ENCODE data around the gene C1QTNF6.

The C1QTNF6 gene

DNA sequence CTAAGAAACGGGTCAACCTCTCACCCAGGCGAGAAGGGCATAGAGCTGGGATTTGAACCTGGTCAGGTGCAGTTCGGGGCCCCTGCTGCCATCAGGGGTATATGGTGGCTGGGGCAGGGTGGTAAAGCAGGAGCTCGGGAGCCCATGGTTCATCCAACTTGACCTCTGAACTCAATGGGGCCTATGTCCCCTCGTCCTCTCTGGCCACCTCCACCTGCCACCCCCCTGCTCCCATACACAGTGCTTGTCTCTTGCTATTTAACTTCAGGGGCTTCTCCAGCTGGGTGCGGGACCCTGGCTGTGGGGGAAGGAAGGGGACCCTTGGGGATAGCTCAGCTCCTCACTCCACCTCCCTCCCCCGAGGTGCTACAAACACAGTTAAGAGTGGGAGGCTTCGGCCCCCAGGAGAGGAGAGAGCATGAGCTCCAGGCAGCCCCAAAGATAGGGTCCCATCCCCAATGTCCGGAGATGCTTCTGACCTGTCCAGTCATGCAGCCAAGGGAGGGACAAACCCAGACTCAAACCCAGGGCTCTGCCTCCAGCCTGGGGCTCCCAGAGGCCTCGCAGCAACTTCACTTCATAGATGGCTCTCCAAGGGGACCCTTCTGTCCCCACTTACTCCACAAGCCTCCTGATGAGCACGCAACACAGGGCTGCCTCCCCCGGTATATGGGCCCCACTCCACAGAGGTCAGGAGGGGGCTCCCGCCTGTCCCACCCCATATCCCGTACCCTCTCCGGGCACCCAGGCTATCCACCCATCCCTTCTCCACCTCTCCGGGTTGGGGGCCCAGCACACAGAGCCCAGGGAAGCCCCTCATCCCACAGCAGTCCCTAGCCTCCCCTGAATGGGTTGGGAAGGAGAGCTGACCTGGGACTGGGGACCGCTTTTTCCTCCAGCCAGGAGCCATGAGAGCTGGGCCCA lies 39.0 kb downstream of the C1QTNF6 start:
- DNase-seq (ENCODE audit: low read depth, low spot score): no peak
- no peak overlapping the region for H3K27ac ChIP-seq

DNA sequence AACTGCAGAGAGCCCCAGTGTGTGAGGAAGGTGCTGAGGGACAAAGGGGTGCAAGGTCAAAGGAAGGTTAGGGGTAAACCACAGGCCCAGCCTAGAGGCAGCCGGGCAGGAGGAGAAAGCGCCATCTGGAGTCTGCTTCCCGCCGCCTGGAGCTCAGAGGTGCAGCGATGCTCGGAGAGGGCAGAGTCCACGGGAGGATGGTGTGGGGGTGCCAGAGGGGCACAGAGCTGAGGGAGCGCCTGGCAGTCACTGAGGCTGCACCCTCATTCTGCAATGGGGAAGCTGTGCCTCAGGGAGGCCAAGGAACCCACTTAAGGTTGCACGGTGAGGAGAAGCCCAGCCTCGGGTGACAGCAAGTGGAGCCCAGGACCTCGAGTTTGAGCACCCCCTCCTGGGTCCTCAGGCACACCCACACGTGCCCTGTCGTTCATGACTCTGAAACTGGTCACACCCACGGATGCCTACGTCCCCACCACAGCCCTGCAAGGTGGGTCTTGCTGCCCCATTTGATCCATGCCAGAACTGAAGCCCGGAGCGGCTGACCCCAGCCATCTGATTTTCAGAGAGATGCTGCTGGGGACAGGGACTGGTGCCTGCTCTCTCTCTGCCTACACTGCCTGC lies 39.9 kb downstream of the C1QTNF6 start:
- DNase-seq (ENCODE audit: low read depth, low spot score): no peak
- no peak overlapping the region for H3K27ac ChIP-seq

DNA sequence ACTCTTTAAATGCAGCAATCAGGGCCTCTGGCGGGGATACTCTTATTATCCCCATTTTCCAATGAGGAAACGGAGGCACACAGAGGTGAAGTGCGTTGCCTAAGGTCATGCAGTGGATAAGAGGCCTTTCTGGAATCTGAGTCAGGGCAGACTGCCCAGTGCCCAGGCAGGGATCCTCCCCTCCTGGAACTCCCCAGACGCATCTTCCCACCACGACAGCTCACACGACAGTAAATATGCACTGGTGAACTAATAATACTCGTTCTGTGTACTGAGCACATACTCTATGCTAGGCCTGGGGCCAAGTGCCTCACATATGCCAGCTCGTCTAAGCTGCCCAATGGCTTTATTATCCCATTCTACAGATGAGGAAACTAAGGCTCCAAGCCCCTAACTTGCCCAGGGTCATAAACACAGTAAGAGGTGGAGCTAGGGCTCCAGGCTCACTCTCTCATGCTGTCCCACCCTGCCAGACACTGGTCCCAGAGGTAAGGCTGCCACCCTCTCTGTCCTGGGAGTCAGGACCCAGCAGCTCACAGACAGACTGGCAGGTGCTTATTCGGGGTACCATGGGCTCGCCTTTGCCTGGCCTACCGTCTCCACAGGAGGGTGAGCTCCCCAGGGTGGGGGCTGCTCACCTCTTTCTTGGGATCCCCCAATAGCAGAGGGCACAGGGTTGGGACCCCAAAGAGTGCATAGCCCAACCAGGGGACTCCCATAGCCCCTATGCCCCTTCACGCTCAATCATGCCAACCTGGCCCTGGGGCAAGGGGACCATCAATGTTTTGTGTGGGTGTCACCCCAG lies 40.7 kb downstream of the C1QTNF6 start:
- no peak overlapping the region for H3K27ac ChIP-seq
- no peak for DNase-seq (ENCODE audit: low read depth, low spot score)

DNA sequence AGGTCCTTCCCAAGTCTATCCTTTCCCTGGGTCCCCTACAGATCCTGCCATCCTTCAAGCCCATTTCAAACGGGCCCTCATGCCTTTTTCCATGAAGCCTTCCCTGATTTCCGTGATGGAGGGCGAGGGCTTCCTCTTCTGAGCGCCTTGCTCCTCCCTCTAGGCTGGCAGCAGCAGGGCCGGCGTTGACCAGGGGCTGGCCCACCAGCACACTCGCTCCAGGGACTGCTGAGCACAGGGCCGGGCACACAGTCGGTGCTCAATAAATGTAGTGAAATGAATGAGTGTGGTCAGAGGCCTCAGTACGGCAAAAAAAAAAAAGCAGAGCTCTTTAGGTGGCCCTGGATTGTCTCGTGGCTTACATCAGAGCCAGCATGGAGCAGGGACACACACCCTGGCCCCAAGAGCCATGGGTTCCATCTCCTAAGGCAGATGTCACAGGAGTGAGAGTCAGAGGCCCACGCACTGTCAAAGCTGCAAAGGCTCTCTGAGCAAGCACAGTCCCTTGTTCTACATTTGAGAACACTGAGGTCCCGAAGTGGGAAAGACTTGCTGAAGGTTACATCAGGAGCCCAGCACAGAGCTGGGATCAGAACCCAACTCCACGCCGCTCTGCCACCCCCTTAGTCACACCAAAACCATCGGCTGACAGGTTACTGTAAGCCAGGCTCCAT lies 41.4 kb downstream of the C1QTNF6 start:
- no peak overlapping the region for H3K27ac ChIP-seq
- no peak for DNase-seq (ENCODE audit: low read depth, low spot score)

DNA sequence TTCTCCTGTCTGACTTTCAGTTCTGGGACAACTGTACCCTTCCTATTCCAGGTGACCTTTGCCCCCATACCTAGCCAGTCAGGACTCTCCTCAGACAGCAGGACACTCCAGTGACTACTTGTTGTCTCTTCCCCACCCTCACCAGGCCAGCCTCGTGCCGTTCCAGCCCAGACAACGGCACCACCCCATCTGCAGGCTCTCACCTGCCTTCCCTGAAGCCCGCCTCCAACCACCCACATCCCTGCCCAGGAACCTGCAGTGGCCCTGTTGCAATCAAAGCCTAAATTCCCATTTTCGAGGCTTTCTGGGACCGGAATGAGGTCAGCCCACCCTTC lies 42.0 kb downstream of the C1QTNF6 start:
- DNase-seq (ENCODE audit: low read depth, low spot score): no peak
- H3K27ac ChIP-seq: no peak overlapping the region

DNA sequence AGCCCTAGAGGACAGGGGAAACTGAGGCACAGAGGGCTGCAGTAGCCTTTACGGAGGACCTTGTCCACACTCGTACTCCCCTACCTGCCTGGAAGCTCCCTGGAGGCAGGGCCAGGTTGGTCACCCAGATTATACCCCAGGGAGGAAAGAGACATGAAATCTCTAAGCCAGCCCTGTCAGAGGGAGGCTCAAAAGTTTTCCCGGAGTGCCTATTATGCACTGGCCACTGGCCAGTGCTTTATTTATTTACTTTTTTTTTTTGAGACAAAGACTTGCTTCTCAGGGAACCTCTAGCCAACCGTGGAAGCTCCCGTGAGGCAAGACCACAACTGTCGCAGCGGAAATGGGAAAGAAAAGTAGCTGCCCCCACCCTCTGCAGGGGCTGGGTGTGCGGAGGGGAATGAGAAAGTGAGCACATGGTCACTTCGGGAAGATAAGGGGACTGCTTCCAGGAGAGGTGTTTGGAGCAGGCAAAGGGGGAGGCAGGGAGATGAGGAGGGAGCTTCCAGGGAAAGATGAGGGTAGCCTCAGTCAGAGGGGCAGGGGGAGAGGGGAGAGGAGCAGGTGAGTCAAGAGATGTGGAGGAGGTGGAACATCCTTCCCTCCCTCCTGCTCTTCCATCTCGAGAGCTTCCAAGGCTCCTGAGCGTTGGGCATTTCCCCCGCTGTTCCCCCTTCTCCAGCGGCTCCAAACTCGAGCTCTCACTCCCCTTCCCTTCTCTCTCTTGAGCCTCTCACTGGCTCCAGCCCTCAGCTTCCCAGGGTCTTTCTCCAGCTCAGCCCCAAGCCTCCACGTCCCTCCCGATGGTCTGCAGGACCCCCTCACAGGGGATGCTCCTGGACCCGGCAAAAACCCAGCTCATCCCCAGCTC lies 42.6 kb downstream of the C1QTNF6 start:
- no peak for DNase-seq (ENCODE audit: low read depth, low spot score)
- H3K27ac ChIP-seq: no peak overlapping the region

DNA sequence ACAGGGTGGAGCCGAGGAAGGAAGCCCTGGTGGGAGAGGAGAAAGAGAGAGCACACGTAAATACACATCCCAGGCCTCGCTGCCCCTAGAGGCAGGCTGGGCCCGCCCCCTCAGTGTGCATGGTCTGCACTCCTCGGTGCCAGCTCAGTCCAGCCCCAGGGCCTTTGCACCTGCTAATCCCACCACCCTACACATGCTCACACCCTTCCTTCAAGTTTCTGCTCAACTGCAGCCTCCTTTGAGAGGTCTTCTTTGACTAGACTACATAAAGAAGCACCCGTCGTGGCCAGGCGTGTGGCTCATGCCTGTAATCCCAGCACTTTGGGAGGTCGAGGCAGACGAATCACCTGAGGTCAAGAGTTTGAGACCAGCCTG lies 43.9 kb downstream of the C1QTNF6 start:
- no peak for DNase-seq (ENCODE audit: low read depth, low spot score)
- H3K27ac ChIP-seq: no peak overlapping the region

DNA sequence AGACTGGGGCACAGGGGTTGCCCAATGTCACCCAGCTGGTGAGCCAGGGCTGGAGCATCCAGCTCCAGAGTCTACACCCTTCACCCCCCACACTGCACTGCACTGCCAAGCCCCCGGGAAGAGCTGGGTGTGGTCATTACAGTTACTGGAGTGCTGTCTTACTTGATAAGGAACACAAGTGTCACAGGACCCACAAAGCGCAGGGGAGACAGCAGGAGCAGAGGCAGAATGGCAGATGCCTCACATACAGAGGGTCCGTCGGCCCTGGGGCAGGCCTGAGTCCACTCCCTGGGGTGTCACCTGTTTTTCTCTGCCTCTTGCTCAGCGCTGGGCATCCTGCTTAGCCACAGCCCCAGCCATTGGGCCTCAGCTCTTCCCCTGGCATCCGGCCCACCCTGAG lies 46.1 kb downstream of the C1QTNF6 start:
- no peak overlapping the region for H3K27ac ChIP-seq
- DNase-seq (ENCODE audit: low read depth, low spot score): no peak

DNA sequence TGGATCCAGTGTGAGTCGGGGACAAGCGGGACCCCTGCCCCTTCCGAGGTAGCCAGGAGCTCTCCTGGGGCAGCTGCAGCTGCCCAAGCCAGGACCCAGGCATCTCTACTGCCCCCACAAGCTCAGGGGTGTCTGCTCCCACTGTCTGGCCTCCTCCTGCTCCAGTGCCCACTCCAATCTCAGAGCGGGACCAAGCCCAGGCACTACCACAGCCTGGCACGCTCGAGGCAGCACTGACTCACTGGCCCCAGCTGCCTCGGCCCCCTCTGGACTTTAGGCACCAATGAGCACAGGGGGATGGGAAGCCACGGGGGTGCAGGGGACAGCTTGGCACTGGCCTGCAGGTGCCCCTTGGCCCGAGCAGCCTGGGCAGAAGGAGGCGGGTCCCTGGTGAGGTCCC lies 46.6 kb downstream of the C1QTNF6 start:
- no peak overlapping the region for H3K27ac ChIP-seq
- no peak for DNase-seq (ENCODE audit: low read depth, low spot score)

DNA sequence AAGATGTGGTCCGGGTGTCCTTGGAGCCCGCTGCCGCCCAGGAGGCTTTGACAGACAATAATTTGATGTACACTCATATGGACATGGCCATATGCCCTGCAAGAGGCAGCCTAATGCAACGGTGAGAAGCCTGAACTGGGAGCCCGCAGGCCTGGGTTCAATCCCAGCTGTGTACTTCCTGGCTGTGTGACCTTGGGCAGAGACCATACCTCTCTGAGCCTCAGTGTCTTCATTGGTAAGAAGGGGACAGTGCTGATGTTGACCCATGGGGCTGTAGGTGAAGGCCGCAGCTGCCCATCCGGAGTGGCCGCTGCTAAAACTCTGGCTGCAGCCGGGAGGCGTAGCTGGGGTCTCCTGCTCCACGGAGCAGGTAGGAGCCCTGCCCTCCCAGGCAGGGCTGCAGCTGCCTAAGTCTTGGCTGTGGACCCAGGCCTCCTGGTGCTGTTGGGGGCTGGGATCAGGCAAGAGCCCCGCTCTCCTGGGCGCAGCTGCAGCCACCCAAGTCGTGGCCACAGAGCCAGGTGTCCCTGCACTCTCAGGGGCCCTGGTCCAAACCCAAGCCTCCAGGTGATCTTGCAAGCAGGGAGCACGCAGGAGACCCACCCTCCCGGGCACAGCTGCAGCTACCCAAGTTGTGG lies 47.2 kb downstream of the C1QTNF6 start:
- DNase-seq (ENCODE audit: low read depth, low spot score): no peak
- no peak overlapping the region for H3K27ac ChIP-seq

DNA sequence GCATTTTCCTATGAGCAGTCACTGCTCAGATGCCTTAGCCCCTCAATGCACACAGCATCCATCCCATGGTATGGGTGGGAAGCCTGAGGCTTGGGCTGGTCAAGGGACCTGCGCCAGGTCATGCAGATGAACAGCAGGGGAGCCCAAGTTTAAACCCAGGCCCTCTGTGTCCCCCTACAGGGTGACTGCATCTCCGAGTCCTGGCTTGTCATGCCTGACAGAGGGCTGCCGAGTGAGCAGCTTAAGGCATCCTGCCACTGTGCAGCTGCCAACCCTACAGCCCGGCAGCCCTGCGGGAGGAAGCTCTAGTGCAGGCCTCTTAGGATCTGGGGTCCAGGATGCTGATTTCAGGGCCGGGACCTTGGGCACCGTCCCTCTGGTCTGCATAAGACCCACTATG lies 48.3 kb downstream of the C1QTNF6 start:
- no peak for DNase-seq (ENCODE audit: low read depth, low spot score)
- H3K27ac ChIP-seq: no peak overlapping the region

DNA sequence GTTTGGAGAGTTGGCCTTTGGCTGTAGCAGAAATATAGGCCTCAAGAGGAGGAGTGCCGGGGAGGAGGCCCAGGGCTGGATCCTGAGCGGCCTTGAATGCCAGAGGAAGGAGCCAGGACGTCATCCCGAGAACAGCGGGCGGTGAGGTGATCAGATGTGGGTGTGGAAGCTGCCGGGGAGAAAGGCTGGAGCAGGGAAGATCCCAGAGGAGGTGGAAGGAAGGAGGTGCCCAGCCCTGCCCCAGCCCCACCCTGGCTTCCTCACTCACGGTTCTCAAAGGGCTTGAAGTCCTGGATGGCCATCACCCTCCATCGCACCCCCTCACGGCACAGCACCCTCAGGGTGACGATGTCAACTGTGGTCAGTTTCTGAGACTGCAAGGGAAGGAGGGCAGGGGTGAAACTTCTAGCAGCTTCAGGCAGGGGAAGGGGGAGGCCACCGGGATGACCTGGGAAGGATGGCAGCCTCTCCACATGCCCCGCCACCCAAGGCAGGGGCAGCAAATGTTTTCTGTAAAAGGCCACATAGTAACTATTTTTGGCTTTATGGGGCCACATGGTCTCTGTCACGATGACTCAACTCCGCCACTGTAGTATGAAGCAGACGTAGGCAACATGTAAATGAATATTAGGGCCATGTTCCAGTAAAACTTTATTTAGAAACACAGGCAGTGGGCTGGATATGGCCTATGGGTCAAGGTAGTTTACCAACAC lies 49.0 kb downstream of the C1QTNF6 start:
- no peak overlapping the region for H3K27ac ChIP-seq
- no peak for DNase-seq (ENCODE audit: low read depth, low spot score)

DNA sequence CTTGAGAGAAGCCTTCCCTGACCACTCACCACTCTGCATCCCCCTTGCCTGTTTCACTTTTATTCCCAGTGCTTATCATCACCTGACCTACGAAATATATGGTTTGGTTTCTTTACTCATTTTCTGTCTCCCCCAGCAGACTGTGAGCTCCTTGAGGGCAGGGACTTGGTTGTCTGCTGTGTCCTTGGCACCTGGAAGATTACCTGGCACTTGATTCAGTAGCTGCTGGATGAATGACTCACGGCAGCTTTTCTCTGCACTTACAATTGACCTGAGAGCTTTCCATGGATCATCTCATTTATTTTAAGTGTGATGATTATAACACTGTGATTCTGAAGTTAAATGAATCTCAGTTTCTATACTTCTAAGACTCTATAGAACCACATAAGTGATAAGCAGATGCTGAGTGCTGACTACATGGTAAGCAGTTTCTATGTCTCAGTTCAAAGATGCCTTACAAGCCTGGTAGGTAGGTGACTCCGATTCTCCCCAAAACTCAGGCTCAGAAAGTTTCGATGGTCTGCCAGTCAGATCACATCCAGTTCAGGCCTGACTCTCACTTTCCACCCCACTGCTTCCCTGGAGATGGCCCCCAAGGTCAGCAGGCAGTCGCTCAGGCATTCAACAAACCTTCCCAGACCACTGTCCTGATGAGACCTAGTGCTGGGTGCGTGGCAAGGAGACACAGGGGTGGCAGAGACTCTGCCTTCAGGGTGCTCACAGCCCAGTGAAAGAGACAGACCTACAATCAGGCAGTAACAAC lies 50.0 kb downstream of the C1QTNF6 start:
- DNase-seq (ENCODE audit: low read depth, low spot score): no peak
- H3K27ac ChIP-seq: no peak overlapping the region

DNA sequence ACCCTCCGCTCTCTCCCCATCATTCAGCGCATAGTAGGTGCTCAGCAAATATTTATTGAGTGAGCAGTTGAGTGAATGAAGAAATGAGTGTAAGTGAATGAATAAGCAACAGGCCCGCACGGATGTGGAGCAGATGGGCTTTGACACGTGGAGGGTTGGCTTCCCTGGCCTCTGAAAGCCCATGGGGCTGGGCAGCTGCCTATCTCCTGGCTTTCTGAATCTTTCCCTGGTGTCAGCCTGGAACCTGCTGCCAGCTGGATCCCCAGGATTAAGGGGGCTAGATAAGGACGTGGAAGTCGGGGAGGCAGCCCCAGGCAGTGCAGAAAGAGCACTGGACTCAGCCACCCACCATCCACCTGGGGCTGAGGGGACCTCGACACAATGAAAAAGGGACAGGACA lies 50.9 kb downstream of the C1QTNF6 start:
- no peak for DNase-seq (ENCODE audit: low read depth, low spot score)
- no peak overlapping the region for H3K27ac ChIP-seq

DNA sequence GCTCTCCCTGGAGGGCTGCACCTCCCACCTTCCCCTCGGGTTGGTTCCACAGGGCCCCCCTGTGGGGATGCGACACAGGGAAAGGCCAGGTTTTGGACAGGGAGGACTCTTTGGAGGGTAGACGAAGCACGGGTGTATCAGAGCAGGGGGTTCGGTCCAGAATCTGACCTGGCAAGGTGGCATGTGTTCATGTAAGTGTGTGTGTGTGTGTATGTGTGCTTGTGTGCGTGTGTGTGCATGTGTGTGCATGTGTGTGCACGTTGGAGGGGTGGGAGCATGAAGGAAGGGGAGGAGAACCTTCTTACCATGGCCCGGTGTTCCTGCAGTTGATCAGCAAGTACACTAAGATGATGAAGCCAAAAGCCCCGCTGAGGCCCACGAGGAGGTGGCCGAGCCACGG lies 53.0 kb downstream of the C1QTNF6 start:
- H3K27ac ChIP-seq: no peak overlapping the region
- no peak for DNase-seq (ENCODE audit: low read depth, low spot score)

DNA sequence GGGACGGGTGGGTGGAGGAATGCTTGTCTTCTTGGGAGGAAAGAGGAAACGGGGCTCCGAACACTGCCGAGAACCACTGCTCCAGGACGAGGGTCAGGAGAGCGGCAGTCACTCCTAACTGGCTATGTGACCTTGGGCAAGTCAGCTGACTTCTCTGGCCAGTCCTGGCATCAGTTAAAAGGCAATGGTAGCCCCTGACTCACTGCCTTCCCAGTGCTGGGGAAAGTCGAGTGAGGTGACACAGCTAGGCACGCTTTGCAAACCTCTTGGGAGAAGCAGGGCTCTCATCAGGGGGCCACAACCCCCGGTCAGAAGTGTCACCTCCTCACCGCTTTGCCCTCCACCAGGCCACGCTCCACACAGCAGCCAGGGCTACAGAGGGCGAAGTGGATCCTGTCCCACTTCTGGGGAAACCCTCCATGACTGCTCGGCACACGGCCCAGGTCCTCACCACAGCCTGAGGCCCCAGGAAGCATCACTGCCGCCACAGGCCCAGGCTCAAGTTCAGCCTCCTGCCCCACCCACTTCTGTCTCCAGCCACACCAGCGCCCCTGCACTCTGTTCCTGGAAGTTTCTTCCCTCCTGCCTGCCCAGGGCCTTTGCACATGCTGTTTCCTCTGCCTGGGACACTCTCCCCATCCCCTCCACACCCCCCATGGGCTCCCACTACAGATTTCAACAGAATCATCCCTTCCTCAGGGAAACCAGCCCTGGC lies 54.6 kb downstream of the C1QTNF6 start:
- DNase-seq (ENCODE audit: low read depth, low spot score): no peak
- no peak overlapping the region for H3K27ac ChIP-seq

DNA sequence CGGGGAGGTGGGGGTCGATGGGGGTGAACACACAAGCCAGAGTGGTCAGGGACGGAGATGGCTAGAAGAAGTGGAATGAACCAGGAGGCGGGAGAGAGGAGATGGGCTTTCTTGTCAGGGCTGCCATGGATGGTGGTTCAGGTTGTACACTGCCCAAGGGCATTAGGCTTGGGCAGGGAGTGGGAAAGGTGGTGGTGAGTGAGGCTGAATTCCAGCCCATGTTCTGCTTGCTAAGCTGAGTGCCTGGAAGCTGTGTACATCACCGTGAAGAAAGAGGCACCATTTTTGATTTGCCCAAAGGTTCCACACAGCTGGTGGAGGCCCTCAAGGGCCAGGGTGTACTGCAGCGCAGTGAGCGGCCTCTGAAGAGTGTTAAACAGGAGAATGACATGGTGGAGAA lies 55.3 kb downstream of the C1QTNF6 start:
- H3K27ac ChIP-seq: no peak overlapping the region
- DNase-seq (ENCODE audit: low read depth, low spot score): no peak
